Stimulated activated CD4-positive, alpha-beta T cell treated with anti-CD3 and anti-CD28 coated beads, Interleukin-12 subunit alpha, Interleukin-12 subunit beta, amount 100 ng/mL, for 48 hours (primary cell): ENCODE results near the gene GLRX2.
"Not testable (repeated sequence)": the region's sequence is repeated elsewhere in the genome, so short reads cannot be mapped to it uniquely, and the experiment has no call there.

Experiments used
- DNase-seq, 3 donors: peaks; one replicate each; pipeline ENCODE4 v3.0.0-alpha.2; 2020; ENCODE audit warnings: low read depth in 2 of 3, low spot score in 1 of 3

Gene GLRX2

GRCh38 chr1:193104907-193105820 is at the start of gene GLRX2:
GLRX2 (minus strand) TSS chr1:193105414; CDS start chr1:193105382, 32 bp downstream.
- DNase-seq: peak; percentile 28 to 62 (median 35)

GRCh38 chr1:193144999-193145398 is 39.8 kb upstream of the GLRX2 start:
- DNase-seq: no peak

- no peak for DNase-seq
Observed at GRCh38 chr1:193144361-193144938, 39.2 kb upstream of the GLRX2 start.

- no peak for DNase-seq
Observed at GRCh38 chr1:193143285-193143684, 38.1 kb upstream of the GLRX2 start.

- no peak for DNase-seq
Observed at GRCh38 chr1:193142409-193142808, 37.2 kb upstream of the GLRX2 start.

- no peak for DNase-seq
Observed at GRCh38 chr1:193141804-193142203, 36.6 kb upstream of the GLRX2 start.

GRCh38 chr1:193140254-193140653 is 35.0 kb upstream of the GLRX2 start:
- DNase-seq: no peak

- no peak for DNase-seq
Observed at GRCh38 chr1:193131266-193131860, 26.1 kb upstream of the GLRX2 start.

GRCh38 chr1:193125369-193125768 is 20.2 kb upstream of the GLRX2 start:
- DNase-seq: no peak

- no peak for DNase-seq
Observed at GRCh38 chr1:193123751-193124150, 18.5 kb upstream of the GLRX2 start.

GRCh38 chr1:193121616-193122593 is 16.7 kb upstream of the GLRX2 start, which contains the start of gene CDC73:
CDC73 (plus strand) TSS chr1:193122031; CDS start chr1:193122201, 170 bp downstream.
- peak; percentile 98 for DNase-seq

- no peak for DNase-seq
Observed at GRCh38 chr1:193120604-193121166, 15.5 kb upstream of the GLRX2 start.

- no peak for DNase-seq
Observed at GRCh38 chr1:193118803-193119730, 13.9 kb upstream of the GLRX2 start.

- no peak for DNase-seq
Observed at GRCh38 chr1:193118194-193118593, 13.0 kb upstream of the GLRX2 start.

- not testable (repeated sequence) for DNase-seq
Observed at GRCh38 chr1:193117167-193117566, 12.0 kb upstream of the GLRX2 start.

GRCh38 chr1:193115629-193116227 is 10.5 kb upstream of the GLRX2 start:
- DNase-seq: no peak

- DNase-seq: no peak
Observed at GRCh38 chr1:193114485-193115095, 9.4 kb upstream of the GLRX2 start.

- DNase-seq: no peak
Observed at GRCh38 chr1:193113992-193114332, 8.7 kb upstream of the GLRX2 start.
